KMS-11 (cell line): Measurements from ENCODE around the gene FLT3LG.

Source experiments
- H2AFZ ChIP-seq: fragments of 200-600 bp; sonication (generic); 2 replicates; pipeline ENCODE4 v1.6.1; 2016; ENCODE audit warnings: antibody characterized with exemption, mixed run types, low read depth
- H3K27ac ChIP-seq: fragments of 200-600 bp; sonication (generic); 2 replicates; pipeline ENCODE4 v1.6.1; 2016; ENCODE audit warnings: mild to moderate bottlenecking, mixed run types
- H3K27me3 ChIP-seq: fragments of 200-600 bp; sonication (generic); 2 replicates; pipeline ENCODE4 v1.6.1; 2017; ENCODE audit warnings: mild to moderate bottlenecking, low read depth, mixed run types, moderate library complexity; ENCODE audit not compliant: insufficient read depth
- H3K36me3 ChIP-seq: fragments of 200-600 bp; sonication (generic); 2 replicates; pipeline ENCODE4 v1.6.1; 2017; ENCODE audit warnings: mild to moderate bottlenecking, mixed run types; ENCODE audit not compliant: insufficient read depth
- H3K4me1 ChIP-seq: fragments of 200-600 bp; sonication (generic); 2 replicates; pipeline ENCODE4 v1.6.1; 2016; ENCODE audit warnings: mild to moderate bottlenecking, low read depth, mixed run types; ENCODE audit not compliant: poor library complexity, severe bottlenecking
- H3K4me2 ChIP-seq: fragments of 200-600 bp; sonication (generic); 2 replicates; pipeline ENCODE4 v1.7.0; 2016; ENCODE audit warnings: mild to moderate bottlenecking, mixed run types
- H3K4me3 ChIP-seq: fragments of 200-600 bp; sonication (generic); IDR thresholded peaks from 2 replicates; pipeline ENCODE4 v1.6.1; 2017; ENCODE audit warnings: low read depth, low read length, mixed read lengths; ENCODE audit not compliant: insufficient read depth
- H3K79me2 ChIP-seq: fragments of 200-600 bp; sonication (generic); 2 replicates; pipeline ENCODE4 v1.6.1; 2016; ENCODE audit warnings: low read depth, mixed run types; ENCODE audit not compliant: insufficient read depth
- H3K9ac ChIP-seq: fragments of 200-600 bp; sonication (generic); 2 replicates; pipeline ENCODE4 v1.6.1; 2016; ENCODE audit warnings: mild to moderate bottlenecking, mixed run types
- H4K20me1 ChIP-seq: fragments of 200-600 bp; sonication (generic); 2 replicates; pipeline ENCODE4 v1.6.1; 2016; ENCODE audit warnings: mild to moderate bottlenecking, mixed run types; ENCODE audit not compliant: insufficient read depth
- TF ChIP-seq, protein P1 (sequence below): fragments of 200-600 bp; sonication (generic); conservative IDR thresholded peaks from 2 replicates; pipeline ENCODE4 v1.6.1; 2017; ENCODE audit warnings: low read depth, mild to moderate bottlenecking, antibody characterized with exemption, low read length, moderate library complexity, mixed read lengths

The FLT3LG gene

DNA sequence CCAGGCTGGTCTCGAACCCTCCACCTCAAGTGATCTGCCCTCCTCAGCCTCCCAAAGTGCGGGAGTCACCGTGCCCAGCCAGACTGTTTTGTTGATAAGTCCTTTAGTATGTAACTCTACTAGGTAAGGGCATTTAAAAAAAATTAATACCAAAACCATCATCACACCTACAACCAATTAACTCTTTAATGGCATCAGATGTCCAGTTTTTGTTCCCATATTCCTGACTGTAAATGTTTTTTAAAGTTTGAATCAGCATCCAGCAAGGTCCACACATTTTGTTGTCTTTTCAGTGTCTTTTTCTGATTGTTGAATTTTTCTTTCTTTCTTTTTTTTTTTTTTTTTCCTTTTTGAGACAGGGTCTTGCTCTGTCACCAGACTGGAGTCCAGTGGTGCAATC is 44.0 kb downstream of the FLT3LG start:
- no peak overlapping the region for H3K9ac ChIP-seq
- H3K36me3 ChIP-seq, result no peaks in the 10 kb centered on the region
- no peaks in the 10 kb centered on the region for H3K79me2 ChIP-seq
- H2AFZ ChIP-seq, result no peak overlapping the region
- H3K4me1 ChIP-seq, result peaks cover 7% of the 10 kb centered on the region
- TF ChIP-seq, protein P1, sequence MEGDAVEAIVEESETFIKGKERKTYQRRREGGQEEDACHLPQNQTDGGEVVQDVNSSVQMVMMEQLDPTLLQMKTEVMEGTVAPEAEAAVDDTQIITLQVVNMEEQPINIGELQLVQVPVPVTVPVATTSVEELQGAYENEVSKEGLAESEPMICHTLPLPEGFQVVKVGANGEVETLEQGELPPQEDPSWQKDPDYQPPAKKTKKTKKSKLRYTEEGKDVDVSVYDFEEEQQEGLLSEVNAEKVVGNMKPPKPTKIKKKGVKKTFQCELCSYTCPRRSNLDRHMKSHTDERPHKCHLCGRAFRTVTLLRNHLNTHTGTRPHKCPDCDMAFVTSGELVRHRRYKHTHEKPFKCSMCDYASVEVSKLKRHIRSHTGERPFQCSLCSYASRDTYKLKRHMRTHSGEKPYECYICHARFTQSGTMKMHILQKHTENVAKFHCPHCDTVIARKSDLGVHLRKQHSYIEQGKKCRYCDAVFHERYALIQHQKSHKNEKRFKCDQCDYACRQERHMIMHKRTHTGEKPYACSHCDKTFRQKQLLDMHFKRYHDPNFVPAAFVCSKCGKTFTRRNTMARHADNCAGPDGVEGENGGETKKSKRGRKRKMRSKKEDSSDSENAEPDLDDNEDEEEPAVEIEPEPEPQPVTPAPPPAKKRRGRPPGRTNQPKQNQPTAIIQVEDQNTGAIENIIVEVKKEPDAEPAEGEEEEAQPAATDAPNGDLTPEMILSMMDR, result no peak
- H3K4me3 ChIP-seq, result no peak overlapping the region
- H3K27ac ChIP-seq, result no peak overlapping the region
- H4K20me1 ChIP-seq, result no peaks in the 10 kb centered on the region
- H3K27me3 ChIP-seq, result peaks cover 27% of the 10 kb centered on the region
- H3K4me2 ChIP-seq, result no peak overlapping the region

DNA sequence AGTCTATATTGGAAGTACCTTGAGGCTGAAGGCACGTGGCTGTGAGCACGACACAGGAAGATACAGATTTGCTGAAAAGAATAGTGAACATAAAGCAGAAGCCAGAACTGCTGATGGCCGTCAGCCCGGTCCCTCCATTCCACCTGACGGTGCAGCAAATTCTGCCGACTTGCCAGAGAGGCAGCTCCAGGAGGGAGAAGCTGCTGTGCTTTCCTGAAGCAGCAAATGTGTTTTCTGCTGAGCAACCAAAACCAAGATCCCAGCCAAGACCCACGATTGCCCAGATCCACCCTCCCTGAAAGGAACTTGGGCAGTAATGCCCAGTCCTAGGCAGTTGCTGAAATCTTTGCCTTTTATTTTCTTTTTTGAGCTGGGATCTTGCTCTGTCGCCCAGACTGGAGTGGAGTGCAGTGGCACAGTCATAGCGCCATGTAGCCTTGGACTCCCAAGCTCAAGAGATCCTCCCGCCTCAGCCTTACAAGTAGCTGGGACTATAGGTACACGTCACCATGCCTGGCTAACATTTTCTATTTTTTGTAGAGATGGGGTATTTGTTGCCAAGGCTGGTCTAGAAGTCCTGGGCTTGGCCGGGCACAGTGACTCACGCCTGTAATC is 46.8 kb downstream of the FLT3LG start:
- H3K4me3 ChIP-seq, result no peak overlapping the region
- H3K79me2 ChIP-seq, result no peaks in the 10 kb centered on the region
- H3K9ac ChIP-seq, result no peak overlapping the region
- H2AFZ ChIP-seq, result no peak overlapping the region
- no peak overlapping the region for H3K4me2 ChIP-seq
- H3K36me3 ChIP-seq, result no peaks in the 10 kb centered on the region
- H3K27me3 ChIP-seq, result peaks cover 36% of the 10 kb centered on the region
- no peaks in the 10 kb centered on the region for H3K4me1 ChIP-seq
- H4K20me1 ChIP-seq, result no peaks in the 10 kb centered on the region
- no peak overlapping the region for H3K27ac ChIP-seq
- TF ChIP-seq, protein P1, result no peak

DNA sequence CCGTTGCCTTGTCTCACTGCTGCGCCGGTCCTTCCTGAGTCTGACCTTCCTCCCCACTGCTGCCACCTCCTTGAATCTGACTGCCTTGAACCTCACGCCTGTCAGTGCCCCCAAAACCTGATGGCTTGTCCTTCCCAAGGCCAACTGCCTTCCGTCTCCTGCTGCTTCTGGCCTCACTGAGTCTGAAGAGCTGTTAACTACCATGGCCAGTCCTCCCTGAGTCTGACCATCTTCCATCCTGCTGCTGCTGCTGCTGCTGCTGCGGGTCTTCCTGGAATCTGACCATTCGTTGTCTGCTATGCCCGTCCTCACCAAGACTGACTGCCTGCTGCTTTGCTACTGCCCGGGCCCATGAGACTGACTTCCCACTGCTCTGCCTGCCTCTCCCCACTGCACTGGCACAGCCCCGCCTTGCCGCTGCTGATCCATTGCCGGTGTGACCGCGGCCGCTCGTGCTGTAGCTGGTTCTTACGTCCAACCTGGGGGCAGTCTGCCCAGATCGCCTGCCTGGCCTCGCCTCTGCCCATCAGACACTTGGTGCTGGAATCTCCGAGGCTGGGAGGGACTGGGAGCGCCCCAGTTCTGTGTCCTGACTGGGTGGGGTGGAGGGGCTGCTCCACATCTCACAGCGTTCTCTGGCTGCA is 50.9 kb downstream of the FLT3LG start:
- Histone ChIP-seq H3K4me1 (peaks cover 9% of the 10 kb centered on the region), H3K9ac (no peak overlapping the region), H3K27me3 (peaks cover 43% of the 10 kb centered on the region), H3K36me3 (no peaks in the 10 kb centered on the region), H3K79me2 (no peaks in the 10 kb centered on the region), H2AFZ (no peak overlapping the region), H3K4me3 (no peak overlapping the region), H3K4me2 (no peak overlapping the region), H3K27ac (no peak overlapping the region), H4K20me1 (no peaks in the 10 kb centered on the region)
- TF ChIP-seq, protein P1, result no peak

DNA sequence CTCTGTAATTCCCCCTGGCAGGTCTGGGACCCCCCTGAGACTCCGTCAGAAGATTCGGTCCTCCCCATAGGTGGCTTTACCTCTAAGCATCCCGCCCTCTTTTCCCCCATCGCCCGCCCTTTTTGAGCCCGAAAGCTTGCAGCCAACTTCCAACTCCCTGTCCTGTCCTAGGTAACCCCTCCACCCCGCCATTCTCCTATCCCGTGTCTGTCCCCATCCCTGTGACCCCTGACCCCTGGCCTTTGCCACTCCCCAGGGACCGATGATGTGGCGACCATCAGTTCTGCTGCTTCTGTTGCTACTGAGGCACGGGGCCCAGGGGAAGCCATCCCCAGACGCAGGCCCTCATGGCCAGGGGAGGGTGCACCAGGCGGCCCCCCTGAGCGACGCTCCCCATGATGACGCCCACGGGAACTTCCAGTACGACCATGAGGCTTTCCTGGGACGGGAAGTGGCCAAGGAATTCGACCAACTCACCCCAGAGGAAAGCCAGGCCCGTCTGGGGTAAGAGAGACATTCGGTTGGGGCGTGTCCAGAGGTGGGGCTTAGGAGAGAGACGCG is 54.3 kb downstream of the FLT3LG start:
- peak overlapping the region; percentile 28; the same call in 1 of the 2 replicates for H2AFZ ChIP-seq
- peak overlapping the region; percentile 42; the same call in 1 of the 2 replicates for H3K4me2 ChIP-seq
- no peak overlapping the region for H3K9ac ChIP-seq
- H3K79me2 ChIP-seq, result no peaks in the 10 kb centered on the region
- TF ChIP-seq, protein P1, result no peak
- H4K20me1 ChIP-seq, result no peaks in the 10 kb centered on the region
- H3K27ac ChIP-seq, result no peak overlapping the region
- peaks cover 42% of the 10 kb centered on the region for H3K27me3 ChIP-seq
- H3K36me3 ChIP-seq, result no peaks in the 10 kb centered on the region
- H3K4me1 ChIP-seq, result peaks cover 17% of the 10 kb centered on the region
- H3K4me3 ChIP-seq, result no peak overlapping the region
